SK-N-SH (cell line): ENCODE data around the gene GAS7. TPM values are rescaled to one million over a fixed set of nuclear protein-coding genes. Genes with fewer than 3 reads are reported as not detected.

Source experiments
- CTCF ChIA-PET: fragments of 300-600, 350-600 bp; formaldehyde crosslinking; extraction: SDS; loops from one replicate; lab custom pipeline; 2021; lab: Yijun Ruan, JAX
- POLR2A ChIA-PET: fragments of 350-600 bp; sonication (Branson Sonifier 250); formaldehyde crosslinking; extraction: SDS; loops from one replicate; lab custom pipeline; 2020; ENCODE audit warnings: antibody characterized with exemption, inconsistent platforms; lab: Yijun Ruan, JAX
- DNase-seq: peaks from one replicate; pipeline ENCODE4 v3.0.0; 2012
- H2AFZ ChIP-seq: fragments of 200-600 bp; sonication (generic); 2 replicates; pipeline ENCODE4 v1.8.1; 2016; ENCODE audit warnings: antibody characterized with exemption, mild to moderate bottlenecking, low read depth
- H3F3A ChIP-seq: fragments of 200-600 bp; sonication (generic); replicated peaks from 2 replicates; pipeline ENCODE3; 2016; ENCODE audit warnings: antibody characterized with exemption, mild to moderate bottlenecking; ENCODE audit not compliant: insufficient read depth
- H3K27ac ChIP-seq, 2 experiments: fragments of 200-500 bp in 1 of 2; fragments of 200-600 bp in 1 of 2; sonication (Bioruptor generic) in 1 of 2; sonication (generic), shearing (Covaris generic) in 1 of 2; 2 replicates each; pipeline versions ENCODE4 v1.5.1 to v1.6.1; 2014 to 2016; ENCODE audit warnings: low read depth in 2 of 2, inconsistent platforms in 1 of 2, low read length in 1 of 2, mild to moderate bottlenecking in 1 of 2, mixed read lengths in 1 of 2
- H3K27me3 ChIP-seq: fragments of 200-600 bp; sonication (generic), shearing (Covaris generic); 2 replicates; pipeline ENCODE4 v1.6.1; 2016; ENCODE audit warnings: mixed run types; ENCODE audit not compliant: insufficient read depth
- H3K36me3 ChIP-seq, 2 experiments: fragments of 200-500 bp in 1 of 2; fragments of 200-600 bp in 1 of 2; sonication (Bioruptor generic) in 1 of 2; sonication (generic) in 1 of 2; replicated peaks in 1 of 2; 2 replicates each; pipeline versions ENCODE3 to v1.5.1; 2014 to 2016; ENCODE audit warnings: low read length in 1 of 2, mild to moderate bottlenecking in 1 of 2; ENCODE audit not compliant: insufficient read depth in 2 of 2, control insufficient read depth in 1 of 2
- H3K4me1 ChIP-seq, 2 experiments: fragments of 200-500 bp in 1 of 2; fragments of 200-600 bp in 1 of 2; sonication (Bioruptor generic) in 1 of 2; sonication (generic), shearing (Covaris generic) in 1 of 2; 2 replicates each; pipeline versions ENCODE4 v1.5.1 to v1.6.1; 2014 to 2016; ENCODE audit warnings: low read depth in 1 of 2, low read length in 1 of 2, mixed run types in 1 of 2; ENCODE audit not compliant: insufficient read depth in 2 of 2, control insufficient read depth in 1 of 2
- H3K4me2 ChIP-seq: fragments of 200-600 bp; sonication (generic), shearing (Covaris generic); 2 replicates; pipeline ENCODE4 v1.6.1; 2017; ENCODE audit warnings: mixed run types
- H3K4me3 ChIP-seq, 2 experiments: fragments of 200-500 bp in 1 of 2; fragments of 200-600 bp in 1 of 2; sonication (Bioruptor generic) in 1 of 2; sonication (generic), shearing (Covaris generic) in 1 of 2; 2 replicates each; pipeline versions ENCODE4 v1.5.1 to v1.8.1; 2014 to 2016; ENCODE audit warnings: low read depth in 2 of 2, inconsistent platforms in 1 of 2, low read length in 1 of 2, mild to moderate bottlenecking in 1 of 2, mixed read lengths in 1 of 2, moderate library complexity in 1 of 2
- H3K79me2 ChIP-seq: fragments of 200-600 bp; sonication (generic); 2 replicates; pipeline ENCODE4 v1.8.1; 2017; ENCODE audit warnings: mild to moderate bottlenecking; ENCODE audit not compliant: insufficient read depth
- H3K9ac ChIP-seq: fragments of 200-600 bp; sonication (generic); 2 replicates; pipeline ENCODE4 v1.6.1; 2017; ENCODE audit warnings: mixed run types
- H3K9me2 ChIP-seq: fragments of 200-600 bp; sonication (generic); 2 replicates; pipeline ENCODE4 v1.6.1; 2017; ENCODE audit warnings: mixed run types
- H3K9me3 ChIP-seq: fragments of 200-600 bp; sonication (generic); 2 replicates; pipeline ENCODE4 v1.6.1; 2017; ENCODE audit warnings: mixed run types, mild to moderate bottlenecking, moderate library complexity
- H4K20me1 ChIP-seq: fragments of 200-600 bp; sonication (generic); 2 replicates; pipeline ENCODE4 v1.6.1; 2017; ENCODE audit warnings: mild to moderate bottlenecking, mixed run types; ENCODE audit not compliant: insufficient read depth
- CHD2 ChIP-seq: fragments of 150-350 bp; IDR thresholded peaks from 2 replicates; pipeline ENCODE4 v1.6.1; 2018; ENCODE audit warnings: low read length; ENCODE audit not compliant: partially characterized antibody
- EZH2phosphoT487 ChIP-seq: fragments of 200-600 bp; sonication (generic); IDR thresholded peaks from 2 replicates; pipeline ENCODE4 v1.6.1; 2017; ENCODE audit warnings: low read depth, mixed run types, mild to moderate bottlenecking, antibody characterized with exemption, moderate library complexity, borderline replicate concordance
- NFIC ChIP-seq: IDR thresholded peaks from 2 replicates; pipeline ENCODE4 v1.4.0; 2012; ENCODE audit warnings: borderline replicate concordance
- TCF12 ChIP-seq: IDR thresholded peaks from 2 replicates; pipeline ENCODE4 v1.4.0; 2012
- WGBS: methylation state at CpG from one replicate; pipeline ENCODE4 v1.1.6; 2017; ENCODE audit warnings: low lambda C conversion rate; 5-methylcytosine and 5-hydroxymethylcytosine counted together
- polyA plus RNA-seq, 3 experiments: library from polyadenylated mRNA; depleted of rRNA; stranded (reverse); fragments of >200 nt; gene quantifications; 2 replicates each; pipeline ENCODE4 v1.2.3, GENCODE V29; 2012
- TF ChIP-seq, protein P1 (sequence below): fragments of 200-600 bp; sonication (generic); IDR thresholded peaks from 2 replicates; pipeline ENCODE4 v1.6.1; 2017; ENCODE audit warnings: antibody characterized with exemption, mild to moderate bottlenecking, moderate library complexity
- TF ChIP-seq, protein P2 (sequence below): IDR thresholded peaks from 2 replicates; pipeline ENCODE4 v1.4.0; 2012; ENCODE audit warnings: low read depth, borderline replicate concordance

The GAS7 gene
- polyA plus RNA-seq, 1 of the 3 experiments (the other 2 are of a cell fraction): 0.12 TPM

DNA sequence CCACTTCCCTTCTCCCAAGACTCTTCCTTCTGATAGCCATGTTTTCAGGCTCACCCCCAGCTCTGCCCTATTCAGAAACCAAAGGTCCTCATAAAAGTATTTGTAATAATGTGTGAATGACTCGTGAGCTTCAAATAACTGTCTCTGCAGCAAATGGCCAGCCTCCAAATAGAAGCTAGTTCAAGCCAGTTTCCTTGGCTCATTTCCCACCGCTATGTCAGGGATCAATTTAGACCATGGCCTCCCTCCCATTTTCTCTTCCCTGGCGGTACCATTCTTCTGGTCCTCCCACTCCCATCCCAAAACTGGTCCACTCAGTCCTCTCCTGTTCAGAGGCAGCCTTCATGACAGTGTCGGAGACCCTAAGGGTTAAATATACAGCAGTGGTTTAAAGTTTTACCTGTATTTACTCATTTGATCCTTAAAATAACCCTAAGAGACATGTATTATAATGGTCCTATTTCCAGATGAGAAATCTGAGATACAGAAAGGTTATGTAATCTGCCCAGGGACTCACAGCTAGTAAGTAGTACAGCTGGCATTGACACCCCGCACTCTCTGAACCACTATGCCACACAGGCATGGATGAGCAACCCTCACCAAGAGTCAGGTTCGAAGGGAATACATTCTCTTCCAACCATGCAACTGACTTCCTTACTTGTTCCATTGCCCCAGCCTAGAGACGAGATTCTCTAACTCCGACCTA lies 42.9 kb downstream of the GAS7 start (continued):
- TF ChIP-seq, protein P1, sequence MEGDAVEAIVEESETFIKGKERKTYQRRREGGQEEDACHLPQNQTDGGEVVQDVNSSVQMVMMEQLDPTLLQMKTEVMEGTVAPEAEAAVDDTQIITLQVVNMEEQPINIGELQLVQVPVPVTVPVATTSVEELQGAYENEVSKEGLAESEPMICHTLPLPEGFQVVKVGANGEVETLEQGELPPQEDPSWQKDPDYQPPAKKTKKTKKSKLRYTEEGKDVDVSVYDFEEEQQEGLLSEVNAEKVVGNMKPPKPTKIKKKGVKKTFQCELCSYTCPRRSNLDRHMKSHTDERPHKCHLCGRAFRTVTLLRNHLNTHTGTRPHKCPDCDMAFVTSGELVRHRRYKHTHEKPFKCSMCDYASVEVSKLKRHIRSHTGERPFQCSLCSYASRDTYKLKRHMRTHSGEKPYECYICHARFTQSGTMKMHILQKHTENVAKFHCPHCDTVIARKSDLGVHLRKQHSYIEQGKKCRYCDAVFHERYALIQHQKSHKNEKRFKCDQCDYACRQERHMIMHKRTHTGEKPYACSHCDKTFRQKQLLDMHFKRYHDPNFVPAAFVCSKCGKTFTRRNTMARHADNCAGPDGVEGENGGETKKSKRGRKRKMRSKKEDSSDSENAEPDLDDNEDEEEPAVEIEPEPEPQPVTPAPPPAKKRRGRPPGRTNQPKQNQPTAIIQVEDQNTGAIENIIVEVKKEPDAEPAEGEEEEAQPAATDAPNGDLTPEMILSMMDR: no peak
- no peak for TF ChIP-seq NFIC
- TF ChIP-seq CHD2: no peak
- TF ChIP-seq, all 33 proteins: peak for 0

DNA sequence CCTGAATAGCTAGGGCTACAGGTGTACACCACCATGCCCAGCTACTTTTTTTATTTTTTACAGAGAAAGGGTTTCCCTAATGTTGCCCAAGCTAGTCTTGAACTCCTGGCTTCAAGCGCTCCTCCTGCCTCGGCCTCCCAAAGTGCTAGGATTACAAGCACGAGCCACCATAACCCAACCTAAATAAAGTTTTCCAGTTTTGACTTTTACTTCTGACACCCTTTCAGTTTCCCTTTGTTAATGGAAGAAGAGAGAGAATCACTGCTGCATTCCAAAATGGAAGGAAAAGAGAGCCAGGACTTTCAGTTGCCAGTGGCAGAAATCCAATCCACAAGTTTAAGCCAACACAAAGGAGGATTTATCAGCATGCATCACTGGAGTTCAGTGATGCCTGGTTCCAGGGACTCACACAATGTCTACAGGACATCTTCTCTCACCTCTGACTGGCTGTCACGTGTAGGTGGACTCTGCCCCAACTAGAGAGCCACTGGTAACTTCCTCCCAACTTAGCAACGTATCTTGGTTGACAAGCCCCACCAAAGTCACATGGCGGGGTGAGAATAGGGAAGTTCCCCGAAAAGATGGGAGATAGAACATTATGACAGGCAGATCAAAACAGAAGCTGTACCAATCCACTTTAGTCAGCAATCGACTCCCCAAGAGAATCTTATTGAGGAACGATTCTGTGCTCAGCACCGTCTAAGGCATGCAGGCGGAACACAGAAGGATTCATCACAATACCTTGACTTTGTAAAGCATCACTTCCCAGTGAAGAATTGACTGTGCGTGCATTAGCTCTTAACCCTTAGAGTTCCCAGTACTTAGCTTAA lies 46.5 kb downstream of the GAS7 start:
- no peaks in the 10 kb centered on the region for H4K20me1 ChIP-seq
- WGBS: 45% methylated on average over 12 of the region's 12 CpGs
- POLR2A ChIA-PET: no interaction called here

More for the DNA sequence above, 46.5 kb downstream of the GAS7 start:
- Histone ChIP-seq H3K36me3 (no peaks in the 10 kb centered on the region), H3K4me2 (no peak overlapping the region), H2AFZ (no peak overlapping the region), H3K4me3 (no peak overlapping the region), H3K4me1 (no peaks in the 10 kb centered on the region), H3K79me2 (no peaks in the 10 kb centered on the region), H3F3A (no peaks in the 10 kb centered on the region), H3K27me3 (peaks cover 7% of the 10 kb centered on the region; the same call in 1 of the 2 replicates), H3K9ac (no peak overlapping the region), H3K27ac (no peak overlapping the region), H3K9me2 (no peaks in the 10 kb centered on the region), H3K9me3 (no peaks in the 10 kb centered on the region)
- TF ChIP-seq TCF12 (no peak), EZH2phosphoT487 (no peak)
- TF ChIP-seq, protein P2, sequence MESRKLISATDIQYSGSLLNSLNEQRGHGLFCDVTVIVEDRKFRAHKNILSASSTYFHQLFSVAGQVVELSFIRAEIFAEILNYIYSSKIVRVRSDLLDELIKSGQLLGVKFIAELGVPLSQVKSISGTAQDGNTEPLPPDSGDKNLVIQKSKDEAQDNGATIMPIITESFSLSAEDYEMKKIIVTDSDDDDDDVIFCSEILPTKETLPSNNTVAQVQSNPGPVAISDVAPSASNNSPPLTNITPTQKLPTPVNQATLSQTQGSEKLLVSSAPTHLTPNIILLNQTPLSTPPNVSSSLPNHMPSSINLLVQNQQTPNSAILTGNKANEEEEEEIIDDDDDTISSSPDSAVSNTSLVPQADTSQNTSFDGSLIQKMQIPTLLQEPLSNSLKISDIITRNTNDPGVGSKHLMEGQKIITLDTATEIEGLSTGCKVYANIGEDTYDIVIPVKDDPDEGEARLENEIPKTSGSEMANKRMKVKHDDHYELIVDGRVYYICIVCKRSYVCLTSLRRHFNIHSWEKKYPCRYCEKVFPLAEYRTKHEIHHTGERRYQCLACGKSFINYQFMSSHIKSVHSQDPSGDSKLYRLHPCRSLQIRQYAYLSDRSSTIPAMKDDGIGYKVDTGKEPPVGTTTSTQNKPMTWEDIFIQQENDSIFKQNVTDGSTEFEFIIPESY: no peak
- CTCF ChIA-PET: interaction anchor here (0.8 kb wide), 1 partner anchor 10 kb away, joined by 3 read pairs; no protein-coding TSS in a partner anchor
- DNase-seq: no peak
